GM19324 (cell line): ENCODE data around the gene MAP2K1.
"Not testable (repeated sequence)": the region's sequence is repeated elsewhere in the genome, so short reads cannot be mapped to it uniquely, and the experiment has no call there.

Source experiments
- ATAC-seq: cut with Tn5 transposase; IDR thresholded peaks from one replicate; pipeline ENCODE4 v1.9.1; 2021; ENCODE audit warnings: mild to moderate bottlenecking, moderate library complexity; ENCODE audit not compliant: unreplicated experiment, low FRiP score

Gene MAP2K1

GRCh38 chr15:66386204-66387123 lies at the start of gene MAP2K1:
MAP2K1 (plus strand) TSS chr15:66386912; CDS start chr15:66387348, 436 bp downstream.
- ATAC-seq: peak; percentile 88

- not testable (repeated sequence) for ATAC-seq
Observed at GRCh38 chr15:66348530-66348929, 38.2 kb upstream of the MAP2K1 start.

- peak; percentile 3 for ATAC-seq
Observed at GRCh38 chr15:66356077-66356358, 30.7 kb upstream of the MAP2K1 start.

- peak; percentile 97 for ATAC-seq
Observed at GRCh38 chr15:66356359-66357236, 30.1 kb upstream of the MAP2K1 start, which contains the start of gene TIPIN. TIPIN (minus strand) TSS chr15:66356685; CDS start chr15:66352947, 3,738 bp downstream.

- ATAC-seq: no peak
Observed at GRCh38 chr15:66359740-66360139, 27.0 kb upstream of the MAP2K1 start.

- not testable (repeated sequence) for ATAC-seq
Observed at GRCh38 chr15:66361745-66362460, 24.8 kb upstream of the MAP2K1 start.

- ATAC-seq: no peak
Observed at GRCh38 chr15:66362776-66363175, 23.9 kb upstream of the MAP2K1 start.

- ATAC-seq: no peak
Observed at GRCh38 chr15:66364944-66365528, 21.7 kb upstream of the MAP2K1 start.

- ATAC-seq: no peak
Observed at GRCh38 chr15:66369773-66370651, 16.7 kb upstream of the MAP2K1 start.

- no peak for ATAC-seq
Observed at GRCh38 chr15:66374179-66374578, 12.5 kb upstream of the MAP2K1 start.

GRCh38 chr15:66378814-66379430 lies 7.8 kb upstream of the MAP2K1 start:
- no peak for ATAC-seq

GRCh38 chr15:66381376-66381775 lies 5.3 kb upstream of the MAP2K1 start:
- ATAC-seq: not testable (repeated sequence)

GRCh38 chr15:66387163-66388042 lies 691 bp downstream of the MAP2K1 start:
- ATAC-seq: peak; percentile 29

- no peak for ATAC-seq
Observed at GRCh38 chr15:66388043-66388363, 1.3 kb downstream of the MAP2K1 start.

- ATAC-seq: no peak
Observed at GRCh38 chr15:66388576-66388975, 1.9 kb downstream of the MAP2K1 start.

GRCh38 chr15:66389098-66389858 lies 2.6 kb downstream of the MAP2K1 start:
- ATAC-seq: no peak

GRCh38 chr15:66389859-66390381 lies 3.2 kb downstream of the MAP2K1 start:
- ATAC-seq: no peak
